GM21786 (cell line): ENCODE data around the gene TCAIM.
"Not testable (repeated sequence)": the region's sequence is repeated elsewhere in the genome, so short reads cannot be mapped to it uniquely, and the experiment has no call there.

Experiments
- ATAC-seq: cut with Tn5 transposase; IDR thresholded peaks from one replicate; pipeline ENCODE4 v1.9.1; 2021; ENCODE audit not compliant: unreplicated experiment

Gene TCAIM

DNA sequence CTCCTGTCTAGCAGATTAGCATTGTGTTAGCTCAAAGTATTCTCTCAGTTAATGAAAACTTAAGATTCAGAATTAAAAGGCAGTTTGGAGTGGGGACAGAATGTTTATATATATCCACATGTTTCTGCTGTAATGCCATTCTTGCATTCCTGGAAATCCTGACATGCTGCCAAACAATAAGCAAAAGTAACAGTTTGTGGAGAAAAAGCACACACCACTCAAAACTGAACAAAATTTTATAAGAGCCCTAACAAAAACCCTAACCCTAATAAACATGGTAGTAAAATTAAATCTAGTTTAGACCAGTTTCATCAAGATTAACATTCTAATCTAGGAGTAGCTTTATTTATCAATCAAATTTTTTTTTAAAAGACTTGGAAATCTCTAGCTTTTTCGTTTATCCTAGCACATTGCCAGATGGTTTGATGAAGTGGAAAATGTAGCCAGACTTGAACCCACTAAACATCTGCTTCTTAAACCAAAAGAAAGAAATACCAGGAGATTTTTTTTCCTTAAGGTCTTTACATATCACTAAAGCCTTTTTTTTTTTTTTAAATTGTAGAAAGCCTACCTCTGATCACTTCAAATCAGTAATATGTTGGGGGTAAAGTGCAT is 3.7 kb downstream of the TCAIM start:
- ATAC-seq: no peak

DNA sequence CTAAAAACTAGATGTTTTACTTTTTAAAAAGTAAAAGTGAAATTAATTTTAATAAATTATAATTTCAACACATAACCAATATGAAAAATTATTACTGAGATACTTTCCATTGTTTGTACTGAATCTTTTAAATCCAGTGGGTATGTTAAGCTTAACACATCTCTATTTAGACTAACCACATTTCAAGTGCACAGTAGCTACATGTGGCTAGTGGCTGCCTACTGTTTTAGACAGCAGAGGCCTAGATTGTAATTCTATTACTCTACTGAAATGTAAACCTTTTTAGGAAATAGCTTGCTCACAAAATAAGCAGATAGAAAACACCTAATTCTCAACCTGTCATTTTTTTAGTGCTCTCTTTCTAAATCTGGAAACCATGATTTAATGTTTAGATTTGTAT is 4.9 kb downstream of the TCAIM start:
- no peak for ATAC-seq

DNA sequence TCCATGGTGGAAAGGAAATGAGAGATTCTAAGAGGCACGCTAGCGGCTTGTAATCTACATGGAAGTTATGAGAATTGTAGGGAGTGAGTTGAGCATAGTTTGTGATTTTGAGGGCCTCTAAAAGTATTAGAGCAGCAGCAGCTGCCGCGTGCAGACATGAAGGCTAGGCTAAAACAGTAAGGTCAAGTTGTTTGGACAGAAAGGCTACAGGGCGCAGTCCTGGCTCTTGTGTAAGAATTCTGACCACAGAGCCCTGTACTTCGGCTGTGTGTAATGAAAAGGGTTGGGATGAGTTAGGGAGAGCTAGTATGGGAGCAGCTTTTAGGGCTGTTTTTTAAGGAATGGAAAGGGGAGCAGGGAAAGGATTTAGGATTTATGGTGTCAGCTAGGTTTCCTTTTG is 8.0 kb downstream of the TCAIM start:
- not testable (repeated sequence) for ATAC-seq

DNA sequence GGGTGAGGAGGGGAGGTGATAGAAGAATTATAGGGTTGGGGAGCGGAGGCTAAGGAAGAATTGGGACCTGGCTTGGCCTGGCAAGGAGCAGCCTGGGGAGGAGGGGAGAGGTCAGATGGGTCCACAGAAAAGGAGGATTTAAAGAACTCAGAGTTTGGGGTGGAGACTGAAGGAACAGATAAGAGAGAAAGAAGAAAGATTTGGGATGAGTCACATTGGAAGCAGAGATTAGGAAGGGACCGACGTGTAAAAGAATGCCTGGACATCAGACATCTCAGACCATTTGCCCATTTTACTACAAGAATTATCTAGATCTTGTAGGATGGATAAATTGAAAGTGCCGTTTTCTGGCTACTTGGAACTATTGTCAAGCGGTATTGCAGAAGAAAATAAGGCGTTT is 10.4 kb downstream of the TCAIM start:
- ATAC-seq: no peak

DNA sequence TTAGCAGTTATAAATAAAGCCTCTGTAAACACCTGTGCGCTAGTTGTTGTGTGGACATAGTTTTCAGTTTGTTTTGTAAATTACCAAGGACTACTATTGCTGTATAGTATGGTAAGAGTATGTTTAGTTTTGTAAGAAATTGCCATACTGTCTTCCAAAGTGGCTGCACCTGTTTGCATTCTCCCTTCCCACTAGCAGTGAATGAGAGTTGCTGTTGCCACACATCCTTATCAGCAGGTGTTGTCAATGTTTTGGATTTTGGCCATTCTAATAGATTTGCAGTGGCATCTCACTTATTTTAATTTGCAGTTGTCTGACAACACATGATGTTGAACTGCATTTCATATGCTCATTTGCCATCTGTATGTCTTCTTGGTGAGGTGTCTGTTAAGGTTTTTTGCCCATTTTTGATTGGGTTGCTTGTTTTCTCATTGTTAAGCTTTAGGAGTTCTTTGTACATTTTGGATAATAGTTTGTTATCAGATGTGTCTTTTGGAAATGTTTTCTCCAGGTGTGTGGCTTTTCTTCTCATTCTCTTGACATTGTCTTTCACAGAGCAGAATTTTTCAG is 14.9 kb downstream of the TCAIM start:
- ATAC-seq: no peak

DNA sequence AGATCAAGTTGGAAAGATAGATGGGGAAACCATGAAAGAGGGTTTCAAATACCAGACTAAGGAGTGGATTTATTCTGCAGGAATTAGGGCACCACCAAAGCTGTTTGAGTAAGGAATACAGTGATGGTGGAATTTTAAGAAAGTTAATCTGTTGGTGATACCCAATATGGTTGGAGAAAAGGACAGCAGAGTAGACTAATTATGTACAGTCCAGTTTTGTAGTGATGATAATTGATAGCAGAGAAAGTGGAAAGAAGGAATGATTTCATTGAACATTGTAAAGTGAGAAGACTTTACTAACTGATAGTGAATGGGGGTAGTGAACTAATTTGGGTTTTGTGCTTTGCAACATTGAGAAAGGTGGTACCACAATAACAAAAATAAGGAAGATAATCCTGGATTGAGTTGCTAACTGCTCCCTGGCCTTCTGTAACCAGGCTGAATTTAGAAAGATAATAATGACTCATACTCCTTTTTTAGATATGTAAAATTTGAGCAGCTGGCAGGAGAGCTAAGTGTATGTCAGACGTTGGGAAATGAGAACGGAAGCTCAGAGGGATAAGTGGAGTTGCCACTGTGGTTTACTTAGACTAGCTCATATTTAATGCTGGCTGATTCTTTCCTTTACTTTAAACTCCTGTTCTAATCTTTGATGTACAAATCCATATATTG is 16.9 kb downstream of the TCAIM start:
- ATAC-seq: no peak

DNA sequence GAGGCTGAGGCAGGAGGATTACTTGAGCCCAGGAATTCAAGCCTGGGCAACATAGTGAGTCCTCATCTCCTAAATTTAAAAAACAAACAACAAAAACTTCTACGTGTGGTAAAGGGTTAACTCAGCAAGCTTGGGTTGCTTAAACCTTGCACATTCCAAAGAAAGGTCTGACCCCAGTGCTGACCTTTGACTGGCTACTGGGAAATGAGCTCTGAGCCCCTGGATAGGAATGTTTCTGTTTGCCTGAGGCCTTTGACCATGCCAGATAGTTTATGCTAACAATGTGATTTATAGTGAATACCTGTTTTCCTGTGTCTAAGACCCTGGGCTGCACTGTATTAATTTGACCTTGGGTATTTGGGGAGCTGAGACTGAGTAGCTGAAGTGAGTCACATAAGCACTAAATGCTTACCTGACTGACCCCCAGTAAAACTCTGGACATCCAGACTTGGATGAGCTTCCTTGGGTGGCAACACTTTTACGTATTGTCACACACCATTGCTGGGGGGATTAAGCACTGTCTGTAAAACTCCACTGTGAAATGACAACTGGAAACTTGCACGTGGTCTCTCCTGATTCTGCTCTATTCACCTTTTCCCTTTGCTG is 20.7 kb downstream of the TCAIM start:
- ATAC-seq: no peak

DNA sequence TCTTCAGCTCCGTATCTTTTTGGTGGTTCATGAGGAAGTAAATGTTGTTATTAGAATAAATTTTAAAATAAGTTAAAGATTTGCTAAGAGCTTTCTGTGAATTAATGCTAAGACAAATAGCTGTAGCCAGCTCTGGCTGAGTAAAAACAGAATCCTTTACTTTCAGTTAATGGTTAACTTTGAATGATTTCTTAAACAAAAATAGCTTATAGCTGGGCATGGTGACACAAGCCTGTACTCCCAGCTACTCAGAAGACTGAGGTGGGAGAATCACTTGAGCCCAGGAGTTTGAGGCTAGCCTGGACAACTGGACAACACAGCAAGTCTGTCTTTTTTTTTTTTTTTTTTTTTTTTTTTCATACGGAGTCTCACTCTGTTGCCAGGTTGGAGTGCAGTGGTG is 25.0 kb downstream of the TCAIM start:
- peak; percentile 86 for ATAC-seq

DNA sequence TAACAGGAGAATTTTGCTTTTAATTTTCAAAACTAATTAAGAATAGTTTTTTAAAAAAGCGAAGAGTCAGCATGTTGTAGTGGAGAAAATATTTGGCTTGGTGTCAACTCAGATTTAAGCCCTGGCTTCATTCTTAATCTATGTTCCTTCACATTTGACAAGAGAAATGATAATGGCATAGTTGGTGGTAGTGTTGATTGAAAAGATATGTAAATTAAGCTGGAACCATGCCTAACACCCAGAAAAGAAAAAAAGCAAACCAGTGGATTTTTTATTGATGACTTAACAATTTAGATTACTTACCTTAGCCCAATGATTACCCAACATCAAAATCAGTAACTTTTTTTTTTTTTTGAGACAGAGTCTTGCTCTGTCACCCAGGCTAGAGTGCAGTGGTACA is 27.4 kb downstream of the TCAIM start:
- no peak for ATAC-seq

DNA sequence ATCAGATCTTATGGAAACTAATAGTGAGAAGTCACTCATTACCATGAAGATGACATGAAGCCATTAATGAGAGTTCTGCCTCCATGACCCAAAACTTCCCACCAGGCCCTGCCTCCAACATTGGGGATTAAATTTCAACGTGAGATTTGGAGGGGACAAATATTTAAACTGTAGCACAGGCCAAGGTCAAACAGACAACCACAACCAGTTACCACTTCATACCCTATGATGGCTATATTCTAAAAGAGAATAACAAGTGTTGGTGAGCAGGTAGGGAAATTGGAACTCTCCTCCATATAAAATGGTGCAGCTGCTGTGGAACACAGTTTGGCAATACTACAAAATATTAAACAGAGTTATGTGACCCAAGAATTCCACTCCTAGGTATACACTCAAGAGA is 36.9 kb downstream of the TCAIM start:
- no peak for ATAC-seq

DNA sequence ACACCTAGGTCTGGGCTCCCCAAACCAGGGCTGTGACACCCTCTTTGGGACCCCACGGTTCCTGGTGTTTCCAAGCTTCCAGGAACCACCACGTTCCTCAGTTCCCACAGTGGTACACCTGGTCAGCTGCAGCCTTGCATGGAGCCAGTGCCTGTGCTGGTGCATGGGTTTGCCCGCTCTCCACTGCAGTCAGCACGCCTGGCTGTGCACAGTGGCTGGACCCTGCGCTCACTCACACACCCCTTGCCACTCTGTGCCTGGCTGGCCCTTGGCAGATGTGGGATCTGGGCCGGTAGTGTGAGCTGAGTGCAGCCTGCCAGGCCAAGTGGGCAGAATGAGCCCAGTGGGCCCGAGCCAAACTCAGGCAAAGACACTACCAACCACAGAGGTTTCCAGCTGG is 48.8 kb downstream of the TCAIM start:
- ATAC-seq: no peak

DNA sequence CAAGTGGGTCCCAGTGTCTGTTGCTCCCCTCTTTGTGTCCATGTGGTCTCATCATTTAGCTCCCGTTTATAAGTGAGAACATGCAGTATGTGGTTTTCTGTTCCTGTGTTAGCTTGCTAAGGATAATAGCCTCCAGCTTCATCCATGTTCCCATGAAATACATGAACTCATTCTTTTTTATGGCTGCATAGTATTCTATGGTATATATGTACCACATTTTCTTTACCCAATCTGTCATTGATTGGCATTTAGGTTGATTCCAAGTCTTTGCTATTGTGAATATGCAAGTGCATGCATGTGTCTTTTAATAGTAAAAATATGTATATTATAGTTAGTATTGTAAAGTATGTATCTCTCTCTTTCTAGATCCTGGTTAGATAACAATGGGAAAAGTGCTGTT is 53.9 kb downstream of the TCAIM start:
- ATAC-seq: no peak

DNA sequence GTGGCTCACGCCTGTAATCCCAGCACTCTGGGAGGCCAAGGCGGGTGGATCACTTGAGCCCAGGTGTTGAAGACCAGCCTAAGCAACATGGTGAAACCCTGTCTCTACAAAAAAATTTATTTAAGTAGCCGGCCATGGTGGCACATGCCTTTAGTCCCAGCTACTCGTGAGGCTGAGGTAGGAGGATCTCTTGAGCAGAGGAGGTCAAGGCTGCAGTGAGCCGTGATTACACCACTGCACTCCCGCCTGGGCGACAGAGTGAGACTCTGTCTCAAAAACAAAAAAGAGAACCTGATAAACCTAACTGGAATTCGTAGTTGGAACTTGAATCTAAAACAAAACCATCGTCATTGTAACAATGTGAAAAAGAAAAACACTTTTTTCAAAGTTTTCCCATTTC is 57.1 kb downstream of the TCAIM start:
- ATAC-seq: no peak

DNA sequence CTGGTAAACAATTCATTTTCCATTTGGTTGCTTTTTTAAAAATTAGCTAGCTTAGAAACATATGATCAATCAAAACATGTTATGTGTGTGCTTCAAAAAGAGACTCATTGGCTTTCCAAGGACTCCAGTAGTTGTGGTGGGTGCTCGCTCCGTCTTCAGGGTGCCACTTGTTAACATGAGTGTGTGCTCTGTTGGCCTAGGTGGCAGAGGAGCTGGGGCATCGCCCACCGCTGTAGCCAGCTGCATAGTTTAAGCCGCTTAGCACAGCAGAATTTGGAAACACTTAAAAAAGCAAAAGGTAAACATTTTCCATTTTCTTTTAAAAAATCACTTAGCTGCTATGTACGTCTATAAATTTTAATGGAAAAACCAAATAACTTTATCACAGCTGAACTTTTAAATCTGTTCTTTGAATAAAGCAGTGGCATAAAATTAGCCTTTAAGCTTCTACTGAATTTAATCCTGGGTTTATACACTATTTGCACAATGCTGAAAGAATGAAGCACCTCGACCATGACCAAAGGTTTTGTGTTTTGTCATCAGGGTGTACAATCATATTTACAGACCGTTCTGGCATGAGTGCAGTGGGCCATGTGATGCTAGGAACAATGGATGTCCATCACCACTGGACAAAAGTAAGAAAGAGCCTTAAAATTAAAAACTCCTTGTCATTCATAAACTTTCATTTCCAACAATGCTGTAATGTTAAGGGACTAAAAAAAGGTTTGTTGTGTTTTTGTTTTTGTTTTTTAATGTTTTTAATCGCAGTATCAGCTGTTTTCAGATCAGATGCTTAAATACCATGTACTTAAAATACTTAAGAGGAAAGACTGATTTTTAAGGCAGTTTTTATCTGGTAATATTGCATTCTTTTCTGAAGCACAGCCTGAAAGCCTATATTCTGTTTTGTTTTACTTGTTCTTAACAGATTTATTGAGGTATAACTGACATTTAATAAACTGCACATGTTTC is 57.9 kb downstream of the TCAIM start:
- ATAC-seq: no peak

DNA sequence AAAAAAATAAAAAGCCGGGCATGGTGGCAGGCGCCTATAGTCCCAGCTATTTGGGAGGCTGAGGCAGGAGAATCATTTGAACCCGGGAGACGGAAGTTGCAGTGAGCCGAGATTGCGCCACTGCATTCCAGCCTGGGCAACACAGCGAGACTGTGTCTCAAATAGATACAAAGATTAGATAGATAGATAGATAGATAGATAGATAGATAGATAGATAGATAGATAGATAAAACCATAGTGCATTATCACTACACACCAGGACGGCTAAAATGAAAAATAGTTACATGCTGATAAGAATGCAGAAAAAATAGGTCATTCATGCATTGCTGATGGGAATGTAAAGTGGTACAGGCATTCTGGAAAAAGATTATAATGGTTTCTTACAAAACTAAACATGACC is 59.7 kb downstream of the TCAIM start:
- ATAC-seq: not testable (repeated sequence)

DNA sequence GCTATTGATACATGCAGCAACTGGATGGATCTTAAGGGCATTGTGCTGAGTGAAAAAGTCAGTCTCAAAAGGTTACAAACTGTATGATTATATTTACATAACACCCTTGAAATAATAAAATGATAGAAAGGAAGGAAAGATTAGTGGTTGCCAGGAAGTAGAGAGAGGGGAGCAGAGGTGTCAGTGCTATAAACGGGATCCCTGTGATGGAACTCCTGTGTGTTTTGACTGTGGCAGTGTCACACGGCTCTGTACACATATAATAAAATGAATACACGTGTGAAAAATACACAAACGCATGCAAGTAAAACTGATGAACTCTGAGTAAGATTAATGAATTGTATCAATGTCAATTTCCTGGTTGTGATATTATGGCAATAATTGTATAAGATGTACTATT is 60.3 kb downstream of the TCAIM start:
- no peak for ATAC-seq

DNA sequence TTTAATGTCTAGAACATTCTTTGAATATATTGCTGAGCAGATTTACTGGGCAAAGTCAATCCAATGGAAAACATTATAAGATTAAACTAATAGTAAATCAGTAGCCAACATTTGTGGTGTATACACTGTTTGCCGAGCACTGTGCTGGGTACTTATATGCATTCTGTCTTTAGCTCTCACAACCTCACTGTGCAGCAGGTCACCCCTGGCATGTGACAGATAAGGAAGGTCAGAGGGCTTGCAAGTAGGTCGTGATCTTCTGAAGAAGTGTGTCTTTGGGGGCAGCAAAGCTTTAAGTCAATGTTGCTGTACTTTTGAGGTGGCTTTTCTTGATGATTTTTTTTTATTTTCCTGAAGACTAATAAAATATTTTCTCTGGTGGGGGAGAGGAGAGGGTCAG is 62.2 kb downstream of the TCAIM start:
- no peak for ATAC-seq

DNA sequence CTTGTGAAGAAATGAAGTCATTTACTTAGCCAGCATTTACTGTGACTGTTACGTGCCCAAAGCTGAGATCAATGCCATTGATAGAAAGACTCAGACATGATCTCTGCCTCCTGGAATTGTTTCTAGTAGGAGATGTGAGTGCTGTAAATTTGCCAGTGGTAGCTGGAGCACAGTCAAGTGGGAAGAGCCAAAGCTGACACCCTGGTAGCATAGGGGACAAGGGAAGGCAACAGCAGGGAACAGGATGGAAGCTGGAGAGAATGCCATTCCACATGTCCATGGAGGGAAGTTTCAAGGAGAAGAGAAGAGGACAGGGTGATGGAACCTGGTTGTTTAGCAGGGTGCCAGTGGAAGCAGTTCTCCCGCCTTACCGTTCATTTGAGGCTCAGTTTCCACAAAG is 64.0 kb downstream of the TCAIM start:
- ATAC-seq: no peak

DNA sequence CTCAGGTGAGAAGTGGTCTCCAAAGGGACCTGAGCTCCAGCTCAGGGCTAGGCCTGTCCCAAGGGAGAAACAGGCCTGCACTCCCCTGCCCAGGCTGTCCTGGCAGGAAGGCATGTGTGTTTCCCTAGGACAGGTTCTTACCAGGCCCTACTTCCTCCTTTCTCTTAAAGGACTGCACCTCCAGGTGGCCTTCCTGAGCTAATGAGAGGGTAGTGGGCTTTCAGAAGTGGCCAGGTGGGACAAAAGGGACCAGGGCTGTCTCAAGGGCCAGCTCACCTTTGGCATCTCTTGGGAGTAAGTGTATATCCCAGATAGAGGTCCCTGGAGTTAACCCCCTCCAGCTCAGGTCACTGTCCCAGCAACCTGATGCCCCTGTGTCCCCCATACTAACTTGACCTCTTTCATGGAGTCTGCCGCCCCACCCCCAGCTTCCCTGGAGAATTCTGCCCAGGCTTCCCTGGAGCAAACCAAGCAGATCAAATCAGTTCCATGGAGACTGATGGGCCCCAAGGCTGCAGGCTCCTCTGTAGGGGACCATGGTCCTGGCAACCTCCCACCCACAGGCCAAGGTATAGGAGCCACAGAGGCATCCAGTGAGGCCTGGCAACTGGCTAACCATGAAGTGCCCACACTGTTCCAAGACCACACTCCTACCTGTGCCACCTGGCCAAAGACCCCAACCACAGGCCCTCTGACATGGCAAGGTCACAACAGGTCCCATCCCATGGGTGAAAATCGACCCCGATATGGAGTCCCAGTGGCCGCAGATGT is 71.3 kb downstream of the TCAIM start:
- no peak for ATAC-seq

DNA sequence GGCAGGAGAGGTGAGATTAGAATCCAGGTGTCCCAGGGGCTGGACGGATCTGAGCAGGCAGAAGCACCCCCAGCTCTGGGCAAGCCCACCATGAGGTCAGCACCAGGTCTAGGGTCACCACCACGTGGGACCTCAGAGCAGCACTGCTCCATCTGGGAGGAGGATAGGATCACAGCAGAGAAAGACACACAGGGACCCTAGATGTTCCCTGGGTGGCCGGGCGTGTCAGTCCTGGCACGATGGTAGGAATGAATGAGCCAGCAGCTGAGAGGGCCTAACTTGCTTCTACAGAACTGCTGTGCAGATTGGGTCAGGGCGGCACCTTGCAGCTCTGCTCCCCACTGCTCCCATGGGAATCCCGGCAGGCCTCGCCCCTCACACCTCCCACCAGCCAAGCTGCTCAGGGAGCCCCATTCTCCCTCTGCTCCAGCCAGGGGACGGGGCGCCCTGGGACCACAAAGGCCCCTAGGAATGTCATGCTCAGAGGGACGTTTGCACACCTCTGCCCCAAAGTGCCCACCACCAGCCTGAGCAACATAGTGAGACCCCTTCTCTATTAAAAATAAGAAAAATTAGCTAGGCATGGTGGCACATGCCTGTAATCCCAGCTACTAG is 72.6 kb downstream of the TCAIM start:
- no peak for ATAC-seq
